Left ventricle myocardium inferior (tissue), 1 donor: ENCODE measurements around the gene SH2D3C. TPM values are rescaled to one million over a fixed set of nuclear protein-coding genes. Genes with fewer than 3 reads are reported as not detected.

Experiments used
- DNase-seq: peaks from one replicate; pipeline ENCODE4 v3.0.0-alpha.2; 2020
- H3K27ac ChIP-seq: fragments of 200-600 bp; replicated peaks from 2 replicates; pipeline ENCODE4 v1.8.0; 2021
- H3K27me3 ChIP-seq: fragments of 200-600 bp; 2 replicates; pipeline ENCODE4 v1.8.0; 2021; ENCODE audit warnings: low read depth
- H3K36me3 ChIP-seq: fragments of 200-600 bp; 2 replicates; pipeline ENCODE4 v1.8.0; 2021
- H3K4me1 ChIP-seq: fragments of 200-600 bp; 2 replicates; pipeline ENCODE4 v1.8.0; 2021
- H3K4me3 ChIP-seq: fragments of 200-600 bp; 2 replicates; pipeline ENCODE4 v1.8.0; 2021; ENCODE audit warnings: mild to moderate bottlenecking, moderate library complexity
- H3K9me3 ChIP-seq: fragments of 200-600 bp; replicated peaks from 2 replicates; pipeline ENCODE4 v1.8.0; 2021
- intact Hi-C: fragments of 100-400 bp; cut with micrococcal nuclease; formaldehyde crosslinking; loops from one replicate; pipeline ENCODE4 v1.11.0; 2022
- total RNA-seq: library from RNA; stranded (reverse); fragmentation: NEBNext Ultra II Directional; extraction: Animal tissue kit (Norgen Biotek cat#: 25700); gene quantifications from one replicate; pipeline ENCODE4 v1.2.1, GENCODE V29; 2021
- TF ChIP-seq, protein P1 (sequence below): fragments of 200-600 bp; IDR thresholded peaks from 2 replicates; pipeline ENCODE4 v1.8.0; 2021; ENCODE audit warnings: antibody characterized with exemption, mild to moderate bottlenecking, borderline replicate concordance
- donor health status: DM: no; HTN: yes; CAD: no; lungs with severe emphysema.

SH2D3C gene
- total RNA-seq, 1 donor from 2014 or later, result 18.2 TPM

DNA sequence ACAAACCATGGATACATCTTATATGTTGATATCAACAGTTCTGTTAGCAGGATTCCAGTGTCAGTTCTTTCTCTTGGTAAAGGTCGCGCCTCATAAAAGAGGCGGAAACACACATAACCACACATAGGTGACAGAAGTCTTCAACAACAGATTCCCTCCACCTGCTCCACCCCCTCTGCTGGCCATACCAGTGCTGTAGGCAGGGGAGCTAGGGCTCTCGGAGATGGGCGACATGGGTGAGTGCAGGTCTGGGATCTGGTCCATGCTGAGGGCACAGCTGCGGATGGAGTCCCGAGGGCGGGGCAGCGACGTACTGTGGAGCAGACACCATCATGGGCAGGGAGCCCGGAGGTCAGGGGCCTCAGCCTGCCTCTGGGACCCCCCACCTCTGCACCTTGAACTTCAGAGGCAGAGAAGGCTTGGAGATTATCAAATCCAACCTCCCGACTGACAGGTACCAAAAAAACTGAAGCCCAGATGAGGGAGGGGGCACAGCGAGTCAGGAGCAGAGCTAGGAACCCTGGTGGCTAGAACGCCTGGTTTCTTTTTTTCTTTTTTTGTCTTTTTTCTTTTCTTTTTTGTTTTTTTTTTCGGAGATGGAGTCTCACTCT is 31.4 kb downstream of the SH2D3C start:
- DNase-seq, result no peak
- Histone ChIP-seq H3K4me1 (peaks cover 32% of the 10 kb centered on the region), H3K27ac (no peak overlapping the region), H3K9me3 (no peaks in the 10 kb centered on the region), H3K36me3 (peaks cover 87% of the 10 kb centered on the region), H3K27me3 (no peaks in the 10 kb centered on the region), H3K4me3 (no peak overlapping the region)
- intact Hi-C loops, result no loop called here
- TF ChIP-seq, protein P1, sequence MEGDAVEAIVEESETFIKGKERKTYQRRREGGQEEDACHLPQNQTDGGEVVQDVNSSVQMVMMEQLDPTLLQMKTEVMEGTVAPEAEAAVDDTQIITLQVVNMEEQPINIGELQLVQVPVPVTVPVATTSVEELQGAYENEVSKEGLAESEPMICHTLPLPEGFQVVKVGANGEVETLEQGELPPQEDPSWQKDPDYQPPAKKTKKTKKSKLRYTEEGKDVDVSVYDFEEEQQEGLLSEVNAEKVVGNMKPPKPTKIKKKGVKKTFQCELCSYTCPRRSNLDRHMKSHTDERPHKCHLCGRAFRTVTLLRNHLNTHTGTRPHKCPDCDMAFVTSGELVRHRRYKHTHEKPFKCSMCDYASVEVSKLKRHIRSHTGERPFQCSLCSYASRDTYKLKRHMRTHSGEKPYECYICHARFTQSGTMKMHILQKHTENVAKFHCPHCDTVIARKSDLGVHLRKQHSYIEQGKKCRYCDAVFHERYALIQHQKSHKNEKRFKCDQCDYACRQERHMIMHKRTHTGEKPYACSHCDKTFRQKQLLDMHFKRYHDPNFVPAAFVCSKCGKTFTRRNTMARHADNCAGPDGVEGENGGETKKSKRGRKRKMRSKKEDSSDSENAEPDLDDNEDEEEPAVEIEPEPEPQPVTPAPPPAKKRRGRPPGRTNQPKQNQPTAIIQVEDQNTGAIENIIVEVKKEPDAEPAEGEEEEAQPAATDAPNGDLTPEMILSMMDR, result no peak

DNA sequence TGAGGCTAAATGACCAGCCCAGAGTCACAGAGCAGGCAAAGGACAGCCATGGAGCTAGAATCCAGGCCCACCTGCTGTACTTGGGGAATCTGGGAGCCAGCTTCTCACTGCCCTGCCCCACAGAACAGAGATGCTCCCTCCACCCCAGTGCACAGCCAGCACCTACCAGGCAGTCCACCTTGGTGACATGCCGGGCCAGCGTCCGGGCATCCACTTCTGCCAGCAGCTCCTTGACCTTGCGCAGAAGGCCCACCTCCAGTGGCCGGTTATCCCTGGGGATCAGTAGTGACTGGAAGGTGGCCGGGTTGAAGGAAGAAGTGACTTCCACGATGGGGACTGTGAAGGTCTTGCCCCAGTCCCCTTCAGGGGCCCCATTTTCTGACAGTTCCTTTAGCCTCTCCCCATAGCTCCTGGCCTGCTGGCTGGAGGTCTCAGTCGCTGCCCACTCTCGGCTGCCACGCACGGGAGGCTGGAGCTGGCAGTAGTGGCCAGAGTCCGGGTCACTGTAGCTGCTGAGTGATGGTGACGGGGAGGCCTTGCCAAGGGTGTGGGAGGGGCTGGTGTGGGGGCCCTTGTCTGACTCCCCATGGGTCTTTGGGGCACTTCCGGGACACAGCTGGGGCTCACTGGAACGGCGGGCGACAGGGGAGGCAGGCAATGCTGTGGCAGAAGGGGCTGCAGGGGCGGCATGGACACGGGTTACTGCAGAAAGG is 33.9 kb downstream of the SH2D3C start:
- Histone ChIP-seq H3K36me3 (peaks cover 84% of the 10 kb centered on the region), H3K27me3 (no peaks in the 10 kb centered on the region), H3K4me1 (peaks cover 46% of the 10 kb centered on the region), H3K4me3 (no peak overlapping the region), H3K9me3 (no peaks in the 10 kb centered on the region), H3K27ac (no peak overlapping the region)
- no peak for DNase-seq
- intact Hi-C loops, result no loop called here
- TF ChIP-seq, protein P1, result no peak

DNA sequence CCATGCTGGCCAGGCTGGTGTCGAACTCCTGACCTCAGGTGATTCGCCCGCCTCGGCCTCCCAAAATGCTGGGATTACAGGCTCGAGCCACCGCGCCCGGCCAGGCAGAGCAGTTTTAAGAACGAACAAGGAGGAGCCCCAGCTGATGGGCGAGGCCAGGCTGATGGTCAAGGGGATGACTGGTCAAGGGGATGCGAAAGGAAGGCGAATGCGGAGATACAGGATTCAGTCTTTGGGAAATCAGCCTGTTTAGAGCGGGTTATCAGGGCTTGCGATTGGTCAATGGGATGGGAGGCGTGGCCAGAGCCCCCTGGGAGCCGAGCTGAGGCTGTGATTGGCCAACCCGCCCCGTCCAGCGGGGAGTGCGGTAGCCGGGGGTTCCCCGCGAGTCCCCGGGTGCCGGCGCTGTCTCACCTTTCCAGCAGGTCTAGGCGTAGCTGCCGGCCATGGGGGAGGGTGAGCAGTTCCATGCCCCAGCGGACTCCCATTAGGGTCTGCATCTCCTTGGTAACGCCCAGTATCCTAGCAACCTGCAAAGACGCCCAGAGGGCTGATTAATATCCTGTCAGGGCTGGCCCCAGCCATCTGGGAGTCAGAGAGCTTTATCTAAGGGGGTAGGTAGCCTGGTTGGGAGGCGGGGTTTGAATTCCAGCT is 35.9 kb downstream of the SH2D3C start:
- Histone ChIP-seq H3K27ac (peak overlapping the region; percentile 68), H3K9me3 (no peaks in the 10 kb centered on the region), H3K4me3 (peak overlapping the region; percentile 64), H3K4me1 (peaks cover 39% of the 10 kb centered on the region), H3K36me3 (peaks cover 81% of the 10 kb centered on the region), H3K27me3 (no peaks in the 10 kb centered on the region)
- no peak for DNase-seq
- TF ChIP-seq, protein P1, result no peak
- intact Hi-C loops, result no loop called here

DNA sequence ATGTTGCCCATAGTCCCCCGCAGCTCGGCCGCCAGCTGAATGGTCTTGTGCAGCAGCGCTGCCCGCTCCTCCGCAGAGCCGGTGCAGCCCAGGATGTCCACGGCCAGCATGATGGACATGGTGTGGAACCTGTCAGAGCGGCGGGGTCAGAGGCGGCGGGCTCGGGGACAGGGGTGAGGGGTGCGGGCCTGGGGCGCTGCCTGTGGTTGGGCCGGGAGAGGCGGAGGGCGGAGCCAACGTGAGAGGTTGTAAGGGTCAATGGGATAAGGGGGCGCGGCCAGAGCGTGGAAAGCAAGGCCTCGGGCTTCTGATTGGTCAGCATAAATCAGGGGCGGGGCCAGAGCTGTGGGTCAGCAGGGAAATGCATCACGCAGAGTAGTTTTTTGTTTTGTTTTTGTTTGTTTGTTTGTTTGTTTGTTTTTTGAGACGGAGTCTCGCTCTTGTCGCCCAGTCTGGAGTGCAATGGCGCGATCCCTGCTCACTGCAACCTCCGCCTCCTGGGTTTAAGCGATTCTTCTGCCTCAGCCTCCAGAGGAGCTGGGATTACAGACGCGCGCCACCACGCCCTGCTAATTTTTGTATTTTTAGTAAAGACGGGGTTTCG is 36.5 kb downstream of the SH2D3C start:
- Histone ChIP-seq H3K9me3 (no peaks in the 10 kb centered on the region), H3K4me3 (peak overlapping the region; percentile 64), H3K27me3 (no peaks in the 10 kb centered on the region), H3K36me3 (peaks cover 74% of the 10 kb centered on the region), H3K4me1 (peaks cover 39% of the 10 kb centered on the region), H3K27ac (peak overlapping the region; percentile 68)
- TF ChIP-seq, protein P1, result no peak
- peak; percentile 81 for DNase-seq
- intact Hi-C loops, result no loop called here

- peaks cover 56% of the 10 kb centered on the region for H3K4me1 ChIP-seq
- no peak overlapping the region for H3K4me3 ChIP-seq
- peak; percentile 55 for DNase-seq
- no peaks in the 10 kb centered on the region for H3K9me3 ChIP-seq
- H3K27me3 ChIP-seq, result no peaks in the 10 kb centered on the region
- intact Hi-C loops, result loop anchor here (5.0 kb wide), 1 partner anchor 43 kb away; no protein-coding TSS in a partner anchor
- TF ChIP-seq, protein P1, result no peak
- H3K27ac ChIP-seq, result peak overlapping the region; percentile 68
- peaks cover 55% of the 10 kb centered on the region for H3K36me3 ChIP-seq
Measured at GRCh38 chr9:127739614-127740330, 38.7 kb downstream of the SH2D3C start.
